Neural cell (in vitro differentiated cells): ENCODE results near the gene PRUNE2.

Experiments
- EZH2 ChIP-seq: fragments of 200-600, 300-800 bp; shearing (Covaris generic), sonication (generic); IDR thresholded peaks from 2 replicates; pipeline ENCODE4 v1.6.1; 2014; ENCODE audit warnings: antibody characterized with exemption, low read length, borderline replicate concordance, mild to moderate bottlenecking; ENCODE audit not compliant: insufficient read depth, poor library complexity, severe bottlenecking
- POLR2AphosphoS5 ChIP-seq: IDR thresholded peaks from 2 replicates; pipeline ENCODE4 v1.6.1; 2012
- RAD21 ChIP-seq: fragments of 450-650 bp; conservative IDR thresholded peaks from 2 replicates; pipeline ENCODE4 v1.6.1; 2014; ENCODE audit warnings: antibody characterized with exemption, mild to moderate bottlenecking, moderate library complexity
- SMC3 ChIP-seq: fragments of 450-650 bp; conservative IDR thresholded peaks from 2 replicates; pipeline ENCODE4 v1.6.1; 2014; ENCODE audit warnings: antibody characterized with exemption, mild to moderate bottlenecking, moderate library complexity; ENCODE audit not compliant: poor library complexity
- TAF1 ChIP-seq: IDR thresholded peaks from 2 replicates; pipeline ENCODE4 v1.6.1; 2012; ENCODE audit warnings: low read depth
- TF ChIP-seq, protein P1 (sequence below): fragments of 450-650 bp; IDR thresholded peaks from 2 replicates; pipeline ENCODE4 v1.5.1; 2014; ENCODE audit warnings: antibody characterized with exemption, mild to moderate bottlenecking, moderate library complexity; ENCODE audit not compliant: poor library complexity, severe bottlenecking

DNA sequence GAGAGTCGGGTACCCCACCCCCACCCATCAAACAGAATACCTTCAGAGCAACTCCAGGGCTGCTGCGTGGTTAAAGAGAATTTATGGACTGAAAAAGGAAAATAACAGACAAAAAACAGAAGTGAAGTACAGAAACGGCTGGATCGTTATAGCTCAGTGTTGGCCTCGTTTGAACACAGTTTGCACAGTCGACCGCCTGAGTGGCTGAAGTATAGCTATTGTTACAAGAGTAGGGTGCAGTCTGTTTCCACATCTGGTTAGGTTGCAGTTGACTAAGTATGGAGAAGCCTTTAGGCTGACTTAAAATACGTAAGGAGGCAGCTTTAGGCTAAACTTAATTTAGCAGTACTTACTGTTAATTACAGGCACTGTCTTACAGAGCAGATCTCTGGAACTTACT lies 325.7 kb downstream of the PRUNE2 start:
- TF ChIP-seq, protein P1, sequence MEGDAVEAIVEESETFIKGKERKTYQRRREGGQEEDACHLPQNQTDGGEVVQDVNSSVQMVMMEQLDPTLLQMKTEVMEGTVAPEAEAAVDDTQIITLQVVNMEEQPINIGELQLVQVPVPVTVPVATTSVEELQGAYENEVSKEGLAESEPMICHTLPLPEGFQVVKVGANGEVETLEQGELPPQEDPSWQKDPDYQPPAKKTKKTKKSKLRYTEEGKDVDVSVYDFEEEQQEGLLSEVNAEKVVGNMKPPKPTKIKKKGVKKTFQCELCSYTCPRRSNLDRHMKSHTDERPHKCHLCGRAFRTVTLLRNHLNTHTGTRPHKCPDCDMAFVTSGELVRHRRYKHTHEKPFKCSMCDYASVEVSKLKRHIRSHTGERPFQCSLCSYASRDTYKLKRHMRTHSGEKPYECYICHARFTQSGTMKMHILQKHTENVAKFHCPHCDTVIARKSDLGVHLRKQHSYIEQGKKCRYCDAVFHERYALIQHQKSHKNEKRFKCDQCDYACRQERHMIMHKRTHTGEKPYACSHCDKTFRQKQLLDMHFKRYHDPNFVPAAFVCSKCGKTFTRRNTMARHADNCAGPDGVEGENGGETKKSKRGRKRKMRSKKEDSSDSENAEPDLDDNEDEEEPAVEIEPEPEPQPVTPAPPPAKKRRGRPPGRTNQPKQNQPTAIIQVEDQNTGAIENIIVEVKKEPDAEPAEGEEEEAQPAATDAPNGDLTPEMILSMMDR, result no peak
- TF ChIP-seq TAF1, result no peak
- no peak for TF ChIP-seq EZH2
- TF ChIP-seq RAD21, result no peak
- no peak for TF ChIP-seq SMC3
- no peak for TF ChIP-seq POLR2AphosphoS5
